BJ (cell line): Measurements from ENCODE around the gene CLDN16. TPM values are rescaled to one million over a fixed set of nuclear protein-coding genes. Genes with fewer than 3 reads are reported as not detected.
A peak's percentile ranks its signal among the peaks of the same experiment; 100 is the strongest.

Experiments used
- CTCF ChIA-PET: fragments of 350-600 bp; formaldehyde crosslinking; extraction: SDS; loops from one replicate; lab custom pipeline; 2021; ENCODE audit warnings: antibody characterized with exemption, inconsistent platforms; lab: Yijun Ruan, JAX
- POLR2A ChIA-PET: fragments of 300-600 bp; sonication (Branson Sonifier 250); formaldehyde crosslinking; extraction: SDS; loops from one replicate; lab custom pipeline; 2021; ENCODE audit warnings: antibody characterized with exemption; lab: Charles Lee
- DNase-seq: peaks from one replicate; pipeline ENCODE4 v3.0.0-alpha.2; 2011; ENCODE audit warnings: low read depth
- H3K27me3 ChIP-seq: 2 replicates; pipeline ENCODE4 v1.6.0; 2011; ENCODE audit warnings: low read length; ENCODE audit not compliant: control insufficient read depth, insufficient read depth
- H3K36me3 ChIP-seq: 2 replicates; pipeline ENCODE4 v1.5.1; 2011; ENCODE audit warnings: low read length; ENCODE audit not compliant: control insufficient read depth, insufficient read depth
- H3K4me3 ChIP-seq: 2 replicates; pipeline ENCODE4 v1.5.1; 2011; ENCODE audit warnings: low read depth, mild to moderate bottlenecking, control low read depth, low read length
- polyA plus RNA-seq: library from polyadenylated mRNA; depleted of rRNA; stranded (reverse); fragments of >200 nt; gene quantifications from 2 replicates; pipeline ENCODE4 v1.2.3, GENCODE V29; 2011
- TF ChIP-seq, protein P1 (sequence below): IDR thresholded peaks from 2 replicates; pipeline ENCODE4 v1.5.1; 2011; ENCODE audit warnings: low read depth, mild to moderate bottlenecking, control low read depth, inconsistent platforms, low read length, moderate library complexity; ENCODE audit not compliant: insufficient read depth

Gene CLDN16
- polyA plus RNA-seq, 1 experiment: not detected

DNA sequence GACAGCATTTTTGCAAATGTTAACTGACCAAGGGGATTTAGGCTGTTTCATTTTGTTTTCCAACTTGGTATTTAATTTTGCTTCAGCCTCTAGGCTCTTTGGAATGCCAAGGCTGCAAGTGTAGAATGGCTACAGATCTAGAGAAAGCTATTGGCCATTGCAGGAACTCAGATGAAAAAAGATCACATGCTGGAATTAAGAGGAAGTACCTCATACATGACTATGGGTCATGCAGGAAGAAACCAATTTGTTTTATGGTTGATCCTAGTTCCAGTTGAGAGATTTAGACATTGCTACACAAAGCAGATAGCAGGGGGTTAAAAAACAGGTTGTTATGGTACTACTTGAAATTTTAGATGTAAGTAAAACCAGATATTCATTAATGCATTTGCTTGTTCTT, 12.7 kb upstream of the CLDN16 start:
- no peak for DNase-seq
- Histone ChIP-seq H3K27me3 (no peaks in the 10 kb centered on the region), H3K4me3 (no peak overlapping the region), H3K36me3 (no peaks in the 10 kb centered on the region)
- TF ChIP-seq, protein P1, sequence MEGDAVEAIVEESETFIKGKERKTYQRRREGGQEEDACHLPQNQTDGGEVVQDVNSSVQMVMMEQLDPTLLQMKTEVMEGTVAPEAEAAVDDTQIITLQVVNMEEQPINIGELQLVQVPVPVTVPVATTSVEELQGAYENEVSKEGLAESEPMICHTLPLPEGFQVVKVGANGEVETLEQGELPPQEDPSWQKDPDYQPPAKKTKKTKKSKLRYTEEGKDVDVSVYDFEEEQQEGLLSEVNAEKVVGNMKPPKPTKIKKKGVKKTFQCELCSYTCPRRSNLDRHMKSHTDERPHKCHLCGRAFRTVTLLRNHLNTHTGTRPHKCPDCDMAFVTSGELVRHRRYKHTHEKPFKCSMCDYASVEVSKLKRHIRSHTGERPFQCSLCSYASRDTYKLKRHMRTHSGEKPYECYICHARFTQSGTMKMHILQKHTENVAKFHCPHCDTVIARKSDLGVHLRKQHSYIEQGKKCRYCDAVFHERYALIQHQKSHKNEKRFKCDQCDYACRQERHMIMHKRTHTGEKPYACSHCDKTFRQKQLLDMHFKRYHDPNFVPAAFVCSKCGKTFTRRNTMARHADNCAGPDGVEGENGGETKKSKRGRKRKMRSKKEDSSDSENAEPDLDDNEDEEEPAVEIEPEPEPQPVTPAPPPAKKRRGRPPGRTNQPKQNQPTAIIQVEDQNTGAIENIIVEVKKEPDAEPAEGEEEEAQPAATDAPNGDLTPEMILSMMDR: no peak
- CTCF ChIA-PET: no interaction called here
- POLR2A ChIA-PET: no interaction called here

DNA sequence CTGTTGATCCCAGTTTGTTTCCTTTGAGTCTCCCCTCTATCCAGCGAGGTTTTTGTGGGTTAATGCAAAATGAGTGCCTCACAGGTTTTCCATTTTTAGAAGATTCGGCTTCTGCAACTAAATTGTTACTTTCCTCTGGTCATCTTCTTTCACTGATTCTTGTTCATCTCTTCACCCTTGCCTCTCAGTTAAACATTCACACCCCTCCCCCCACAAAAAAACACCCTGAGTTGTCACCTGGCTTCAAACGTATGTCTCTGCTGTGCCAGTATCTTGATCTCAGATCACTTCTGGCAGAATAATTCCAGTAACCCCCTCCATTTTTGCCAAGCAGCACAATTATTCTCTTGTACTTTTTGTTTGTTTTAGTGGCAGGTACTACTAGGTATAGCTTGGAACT, 12.3 kb upstream of the CLDN16 start:
- Histone ChIP-seq H3K4me3 (no peak overlapping the region), H3K27me3 (no peaks in the 10 kb centered on the region), H3K36me3 (no peaks in the 10 kb centered on the region)
- POLR2A ChIA-PET: no interaction called here
- CTCF ChIA-PET: no interaction called here
- DNase-seq: no peak
- TF ChIP-seq, protein P1: no peak

DNA sequence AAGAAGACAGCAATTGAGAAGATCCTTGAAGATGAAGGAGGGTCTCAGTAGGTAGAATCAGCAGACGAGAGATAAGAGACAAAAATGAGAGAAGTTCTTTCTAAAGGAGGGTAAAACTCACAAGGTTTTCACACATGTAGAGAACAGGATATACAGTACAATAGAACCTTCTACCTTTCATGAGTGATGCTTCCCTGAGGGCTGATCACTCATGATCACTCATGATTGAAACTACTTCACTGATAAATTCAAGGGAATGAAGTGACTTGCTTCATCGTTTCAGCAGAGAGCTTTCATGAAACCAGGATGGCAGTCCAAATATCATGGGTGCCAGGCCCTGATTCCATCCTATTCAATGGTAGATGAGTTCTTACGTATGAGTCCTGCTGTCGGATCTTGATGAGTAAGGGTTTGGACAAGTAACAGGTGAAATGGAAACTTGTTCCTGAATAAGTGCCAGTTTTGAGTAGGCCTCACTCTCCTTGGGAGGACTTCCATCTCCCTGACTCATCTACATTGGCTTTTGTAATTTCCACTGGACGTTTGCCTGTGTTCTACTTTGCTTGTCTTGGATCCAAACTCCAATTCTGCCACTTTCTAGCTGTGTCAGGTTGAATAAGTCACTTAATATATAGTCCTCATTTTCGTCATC, 9.6 kb upstream of the CLDN16 start:
- ChIA-PET POLR2A (no interaction called here), CTCF (interaction anchor here (0.6 to 0.9 kb wide), 2 partner anchors 56 to 293 kb away, joined by 3 read pairs; partner anchors contain the start of gene CLDN1)
- no peak overlapping the region for H3K4me3 ChIP-seq
- DNase-seq: no peak
- TF ChIP-seq, protein P1: no peak
- H3K27me3 ChIP-seq: no peaks in the 10 kb centered on the region
- H3K36me3 ChIP-seq: no peaks in the 10 kb centered on the region

DNA sequence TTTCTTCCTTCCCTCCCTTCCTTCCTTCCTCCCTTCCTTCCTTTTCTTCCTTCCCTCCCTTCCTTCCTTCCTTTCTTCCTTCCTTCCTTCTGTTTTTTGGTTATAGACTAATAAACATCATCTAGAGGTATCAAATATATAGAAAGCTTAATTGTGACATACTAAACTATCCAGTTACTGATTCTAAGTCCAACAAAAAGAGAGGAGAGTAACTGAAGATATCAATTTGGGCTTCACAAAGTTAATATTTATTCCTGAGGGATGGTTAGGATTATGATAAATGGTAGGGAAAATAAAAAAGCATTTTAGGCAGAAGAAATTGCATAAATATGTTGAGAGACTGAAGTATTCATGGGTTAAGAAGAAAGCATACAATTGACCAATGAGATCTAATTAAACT, 7.8 kb upstream of the CLDN16 start:
- ChIA-PET CTCF (interaction anchor here (0.7 to 1.6 kb wide), 2 partner anchors 9 to 50 kb away, joined by 3 to 5 read pairs; no protein-coding TSS in a partner anchor), POLR2A (no interaction called here)
- Histone ChIP-seq H3K4me3 (no peak overlapping the region), H3K27me3 (no peaks in the 10 kb centered on the region), H3K36me3 (no peaks in the 10 kb centered on the region)
- DNase-seq: no peak
- TF ChIP-seq, protein P1: no peak

DNA sequence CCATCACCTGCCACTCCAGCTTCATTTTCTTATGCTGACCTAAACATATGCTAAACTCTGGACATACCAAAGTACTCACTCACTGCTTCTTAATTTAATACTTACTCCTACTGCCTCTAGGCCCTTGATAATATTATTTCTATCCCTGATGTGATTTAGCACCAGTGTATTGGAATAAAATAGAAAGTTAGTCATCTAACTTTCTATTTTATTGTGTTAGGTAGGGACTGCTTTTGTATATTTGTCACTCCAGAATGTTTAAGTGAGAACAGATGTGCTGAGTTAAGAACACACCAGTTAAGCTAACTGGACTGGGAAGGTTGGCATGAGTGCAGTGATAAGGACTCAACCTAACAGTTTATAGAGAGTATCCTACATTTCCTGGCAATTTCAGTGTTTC, 6.5 kb upstream of the CLDN16 start:
- Histone ChIP-seq H3K4me3 (no peak overlapping the region), H3K36me3 (no peaks in the 10 kb centered on the region), H3K27me3 (no peaks in the 10 kb centered on the region)
- ChIA-PET POLR2A (no interaction called here), CTCF (no interaction called here)
- TF ChIP-seq, protein P1: no peak
- DNase-seq: peak; percentile 19
